Stomach (tissue), 9 donors: ENCODE data around the gene CYP2W1. TPM values are rescaled to one million over a fixed set of nuclear protein-coding genes. Genes with fewer than 3 reads are reported as not detected.
A peak's percentile ranks its signal among the peaks of the same experiment; 100 is the strongest.

Experiments used
- DNase-seq, 2 donors: peaks; one replicate each; pipeline versions ENCODE4 v3.0.0 to v3.0.0-alpha.2; 2013 to 2019
- H3K27ac ChIP-seq, 5 donors: fragments of 200-600 bp in 4 of 5; sonication (generic) in 4 of 5; one replicate each; pipeline ENCODE4 v1.5.1; 2013 to 2019; ENCODE audit warnings: mild to moderate bottlenecking in 1 of 5, moderate library complexity in 1 of 5
- H3K27me3 ChIP-seq, 3 donors: fragments of 200-600 bp; sonication (generic); one replicate each; pipeline ENCODE4 v1.5.1; 2017 to 2019; ENCODE audit warnings: mixed run types in 1 of 3
- H3K36me3 ChIP-seq, 4 donors: fragments of 200-600 bp; sonication (generic); 1 replicate in 3 of 4; 2 replicates in 1 of 4; pipeline ENCODE4 v1.5.1; 2016 to 2019
- H3K4me1 ChIP-seq, 4 donors: fragments of 200-600 bp; sonication (generic); one replicate each; pipeline ENCODE4 v1.5.1; 2016 to 2019
- H3K4me3 ChIP-seq, 4 donors: fragments of 200-600 bp; sonication (generic) in 3 of 4; one replicate each; pipeline ENCODE4 v1.5.1; 2016 to 2019; ENCODE audit warnings: mild to moderate bottlenecking in 1 of 4
- H3K9me3 ChIP-seq, 4 donors: fragments of 200-600 bp; sonication (generic); one replicate each; pipeline ENCODE4 v1.5.1; 2016 to 2019
- EP300 ChIP-seq: sonication (generic); formaldehyde crosslinking; IDR thresholded peaks from one replicate; pipeline ENCODE4 v1.6.1; 2017; ENCODE audit warnings: antibody characterized with exemption
- POLR2A ChIP-seq, 4 donors: fragments of 450-650 bp; IDR thresholded peaks; one replicate each; pipeline ENCODE4 v1.6.1; 2016; ENCODE audit warnings: antibody characterized with exemption in 4 of 4, control low read depth in 2 of 4, mild to moderate bottlenecking in 1 of 4, moderate library complexity in 1 of 4
- POLR2AphosphoS5 ChIP-seq, 3 donors: sonication (generic); formaldehyde crosslinking; IDR thresholded peaks; one replicate each; pipeline ENCODE4 v1.6.1; 2016; ENCODE audit warnings: antibody characterized with exemption in 3 of 3
- WGBS, 5 donors: extraction: QIAGEN DNeasy Blood & Tissue Kit in 3 of 5; methylation state at CpG; one replicate each; pipeline versions ENCODE4 v1.1.5 to v1.1.7; 2013 to 2018; 5-methylcytosine and 5-hydroxymethylcytosine counted together
- intact Hi-C: fragments of 100-400 bp; cut with DNase I; formaldehyde crosslinking; loops from one replicate; pipeline ENCODE4 v1.15.1; 2023; ENCODE audit warnings: low total_unique reads
- polyA plus RNA-seq, 3 donors: library from polyadenylated mRNA; stranded (reverse); fragments of 200-250 nt; gene quantifications; one replicate each; pipeline ENCODE4 v1.2.3, GENCODE V29; 2013
- total RNA-seq, 5 donors: library from RNA; depleted of rRNA; stranded (reverse); fragments of >200 nt; gene quantifications; one replicate each; pipeline versions ENCODE4 v1.1.0 to v1.2.3, GENCODE V29; 2014 to 2016
- TF ChIP-seq, protein P1 (sequence below), 7 experiments: fragments of 450-650 bp in 4 of 7; fragments of 200-600 bp in 3 of 7; sonication (generic) in 3 of 7; IDR thresholded peaks; one replicate each; pipeline ENCODE4 v1.5.1; 2016 to 2019; ENCODE audit warnings: antibody characterized with exemption in 7 of 7, control low read depth in 2 of 7, mild to moderate bottlenecking in 1 of 7
- donor health status: healthy with polysubstance abuse.
- donor health status: Bipolar disorder and iron deficiency.
- donor health status: healthy.

CYP2W1 gene
- total and polyA plus RNA-seq, 8 donors = 0.31 to 7.0 (median 0.65) TPM; not detected in 5

DNA sequence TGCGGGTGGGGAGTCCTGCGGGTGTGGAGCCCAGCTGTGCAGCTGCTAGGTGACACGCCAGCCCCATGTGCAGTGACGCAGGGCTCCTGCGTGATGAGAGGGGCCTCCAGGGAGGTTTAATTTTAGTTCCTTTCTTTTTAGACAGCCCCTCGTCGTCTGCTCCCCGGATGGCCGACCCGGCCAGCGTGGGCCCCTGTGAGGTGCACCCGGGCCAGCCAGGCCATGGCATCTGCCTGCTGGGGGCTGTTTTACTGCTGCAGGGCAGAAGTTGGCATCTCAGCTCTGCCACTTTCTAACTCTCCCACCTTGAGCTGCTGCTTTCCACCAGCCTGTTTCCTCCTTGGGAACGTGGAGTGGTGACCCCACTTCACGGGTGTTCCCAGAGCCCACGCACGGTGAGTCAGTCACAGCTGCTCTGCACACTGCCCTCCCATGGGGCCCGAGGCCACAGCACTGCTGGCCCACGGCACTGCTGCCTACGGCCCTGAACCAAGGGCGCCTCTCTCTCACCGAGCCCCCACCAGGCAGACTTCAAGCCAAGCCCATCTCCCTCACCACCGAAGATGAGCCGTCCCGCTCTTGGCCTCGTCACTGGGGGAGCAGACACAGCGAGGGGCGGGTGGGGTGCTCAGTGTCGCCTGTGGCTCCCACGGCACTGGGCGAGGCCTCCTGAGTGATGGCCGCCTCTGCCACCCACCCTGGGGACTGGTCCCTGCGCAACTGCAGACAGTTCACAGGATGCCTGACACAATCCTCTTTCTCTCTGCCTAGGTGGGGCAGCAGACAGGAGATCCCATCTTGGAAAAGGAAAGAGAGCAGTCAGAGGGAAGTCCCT, 21.3 kb downstream of the CYP2W1 start:
- intact Hi-C loops = no loop called here

DNA sequence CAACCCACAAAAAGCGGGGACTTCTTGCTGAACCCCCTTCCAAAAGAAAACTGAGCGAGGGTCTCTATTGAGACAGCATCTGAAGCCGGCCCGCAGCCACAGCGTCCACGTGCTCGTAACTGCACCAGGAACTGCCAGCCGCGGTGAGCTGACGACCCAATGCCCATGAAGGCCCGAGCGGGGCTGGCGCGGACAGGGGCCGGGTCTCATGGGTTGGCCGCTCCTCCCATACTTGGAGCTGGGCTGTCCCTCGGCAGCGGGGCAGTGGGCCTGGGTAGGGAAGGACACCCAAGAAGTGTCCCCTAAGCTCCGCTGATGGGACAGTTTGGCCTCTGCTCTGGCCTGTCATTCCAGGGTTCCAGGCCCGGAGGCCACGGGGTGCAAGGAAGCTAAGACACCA, 22.3 kb downstream of the CYP2W1 start:
- DNase-seq = no peak
- H3K27me3 ChIP-seq = no peaks in the 10 kb centered on the region
- H3K9me3 ChIP-seq = no peaks in the 10 kb centered on the region
- intact Hi-C loops = no loop called here
- H3K27ac ChIP-seq = no peak overlapping the region
- WGBS, 5 donors = 93 to 95% (median 93%) methylated on average over 16 to 21 of the region's 21 CpGs
- H3K4me3 ChIP-seq = no peak overlapping the region
- peaks cover 10 to 69% (median 56%) of the 10 kb centered on the region in 4 donors for H3K36me3 ChIP-seq
- no peak for TF ChIP-seq POLR2A (IDR thresholded peaks at IDR 0.05)
- TF ChIP-seq, protein P1, sequence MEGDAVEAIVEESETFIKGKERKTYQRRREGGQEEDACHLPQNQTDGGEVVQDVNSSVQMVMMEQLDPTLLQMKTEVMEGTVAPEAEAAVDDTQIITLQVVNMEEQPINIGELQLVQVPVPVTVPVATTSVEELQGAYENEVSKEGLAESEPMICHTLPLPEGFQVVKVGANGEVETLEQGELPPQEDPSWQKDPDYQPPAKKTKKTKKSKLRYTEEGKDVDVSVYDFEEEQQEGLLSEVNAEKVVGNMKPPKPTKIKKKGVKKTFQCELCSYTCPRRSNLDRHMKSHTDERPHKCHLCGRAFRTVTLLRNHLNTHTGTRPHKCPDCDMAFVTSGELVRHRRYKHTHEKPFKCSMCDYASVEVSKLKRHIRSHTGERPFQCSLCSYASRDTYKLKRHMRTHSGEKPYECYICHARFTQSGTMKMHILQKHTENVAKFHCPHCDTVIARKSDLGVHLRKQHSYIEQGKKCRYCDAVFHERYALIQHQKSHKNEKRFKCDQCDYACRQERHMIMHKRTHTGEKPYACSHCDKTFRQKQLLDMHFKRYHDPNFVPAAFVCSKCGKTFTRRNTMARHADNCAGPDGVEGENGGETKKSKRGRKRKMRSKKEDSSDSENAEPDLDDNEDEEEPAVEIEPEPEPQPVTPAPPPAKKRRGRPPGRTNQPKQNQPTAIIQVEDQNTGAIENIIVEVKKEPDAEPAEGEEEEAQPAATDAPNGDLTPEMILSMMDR (IDR thresholded peaks at IDR 0.05) = no peak
- TF ChIP-seq POLR2AphosphoS5 (IDR thresholded peaks at IDR 0.05) = no peak
- TF ChIP-seq EP300 = no peak
- H3K4me1 ChIP-seq = no peaks in the 10 kb centered on the region

More for the DNA sequence above, 21.3 kb downstream of the CYP2W1 start:
- H3K27ac ChIP-seq = no peak overlapping the region
- H3K27me3 ChIP-seq = no peaks in the 10 kb centered on the region
- H3K36me3 ChIP-seq = peaks cover 5 to 70% (median 57%) of the 10 kb centered on the region in 4 donors
- TF ChIP-seq, protein P1 (IDR thresholded peaks at IDR 0.05) = no peak
- TF ChIP-seq POLR2A (IDR thresholded peaks at IDR 0.05) (no peak), POLR2AphosphoS5 (IDR thresholded peaks at IDR 0.05) (no peak), EP300 (no peak)
- no peak overlapping the region for H3K4me3 ChIP-seq
- H3K4me1 ChIP-seq = no peaks in the 10 kb centered on the region
- 86 to 90% (median 86%) methylated on average over 23 to 32 of the region's 32 CpGs for WGBS, 5 donors
- H3K9me3 ChIP-seq = no peaks in the 10 kb centered on the region
- no peak for DNase-seq

DNA sequence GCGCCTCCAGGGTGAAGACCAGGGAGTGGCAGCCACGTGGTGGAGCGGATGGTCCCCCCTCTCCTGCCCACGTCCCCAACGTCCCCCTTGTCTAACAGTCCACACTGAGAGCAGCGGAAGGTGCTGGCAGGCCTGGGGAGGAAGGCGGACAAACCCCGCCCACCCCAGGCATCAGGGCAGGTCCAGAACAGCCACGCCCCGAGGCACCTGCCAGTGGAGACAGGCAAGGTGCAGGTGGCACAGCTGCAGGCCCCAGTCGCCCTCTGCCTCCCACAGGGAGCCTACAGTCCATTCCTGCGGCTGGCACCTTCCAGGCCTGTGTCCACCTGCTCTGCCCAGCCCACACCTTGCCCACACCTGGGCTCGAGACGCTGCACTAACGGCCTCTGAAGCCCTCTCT, 24.9 kb downstream of the CYP2W1 start:
- intact Hi-C loops = no loop called here
- 47 to 87% (median 50%) methylated on average over 3 to 15 of the region's 15 CpGs for WGBS, 5 donors

DNA sequence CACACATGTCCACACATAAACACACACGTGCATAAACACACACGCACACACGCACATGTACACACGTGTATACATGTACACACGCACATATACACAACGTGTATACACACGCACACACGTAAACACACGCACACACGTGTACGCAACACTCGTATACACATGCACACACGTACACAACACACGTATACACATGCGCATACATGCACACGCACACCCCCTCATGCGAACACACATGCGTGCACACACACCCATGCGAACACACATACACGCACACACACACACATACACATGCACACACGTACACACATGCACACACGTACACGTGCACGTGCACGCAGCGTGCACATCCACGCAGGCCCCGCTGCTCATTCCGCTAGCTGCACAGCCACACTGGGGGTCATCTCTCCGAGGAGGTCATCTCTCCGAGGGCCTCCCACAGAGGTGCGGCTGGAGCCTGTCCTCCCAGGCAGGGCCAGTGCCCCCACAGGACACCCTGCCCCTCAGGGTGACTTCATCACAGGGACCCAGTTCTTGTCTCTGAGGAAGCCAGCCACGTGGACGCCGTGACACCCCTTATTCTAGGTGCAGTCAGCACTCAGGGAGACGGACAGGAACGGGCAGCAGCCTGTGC, 25.9 kb downstream of the CYP2W1 start:
- TF ChIP-seq EP300 (no peak), POLR2A (IDR thresholded peaks at IDR 0.05) (no peak), POLR2AphosphoS5 (IDR thresholded peaks at IDR 0.05) (no peak)
- TF ChIP-seq, protein P1 (IDR thresholded peaks at IDR 0.05) = no peak
- H3K36me3 ChIP-seq = peaks cover 10 to 57% (median 50%) of the 10 kb centered on the region in 4 donors
- peaks cover 0 to 14% (median 5%) of the 10 kb centered on the region in 4 donors for H3K4me1 ChIP-seq
- intact Hi-C loops = no loop called here
- DNase-seq = no peak
- H3K27me3 ChIP-seq = no peaks in the 10 kb centered on the region
- no peak overlapping the region for H3K27ac ChIP-seq
- WGBS, 5 donors = 93 to 95% (median 94%) methylated on average over 32 to 37 of the region's 37 CpGs
- no peaks in the 10 kb centered on the region for H3K9me3 ChIP-seq
- no peak overlapping the region for H3K4me3 ChIP-seq

More for the DNA sequence above, 24.9 kb downstream of the CYP2W1 start:
- Histone ChIP-seq H3K36me3 (peaks cover 10 to 58% (median 51%) of the 10 kb centered on the region in 4 donors), H3K27me3 (no peaks in the 10 kb centered on the region), H3K27ac (no peak overlapping the region), H3K4me3 (no peak overlapping the region), H3K9me3 (no peaks in the 10 kb centered on the region), H3K4me1 (peaks cover 0 to 11% (median 5%) of the 10 kb centered on the region in 4 donors)
- peak in 1 of 2 donors; percentile 74 for DNase-seq
- TF ChIP-seq, protein P1 (IDR thresholded peaks at IDR 0.05) = no peak
- TF ChIP-seq EP300 (no peak), POLR2AphosphoS5 (IDR thresholded peaks at IDR 0.05) (no peak), POLR2A (IDR thresholded peaks at IDR 0.05) (no peak)
